Osteoblast (primary cell): Measurements from ENCODE around the gene PLCB2. TPM values are rescaled to one million over a fixed set of nuclear protein-coding genes. Genes with fewer than 3 reads are reported as not detected.
A peak's percentile ranks its signal among the peaks of the same experiment; 100 is the strongest.

Experiments
- DNase-seq: peaks from one replicate; pipeline ENCODE4 v3.0.0; 2011; ENCODE audit warnings: low spot score, mixed read lengths; ENCODE audit not compliant: insufficient read length; ENCODE audit errors: missing footprints
- H2AFZ ChIP-seq: 2 replicates; pipeline ENCODE4 v1.6.0; 2011; ENCODE audit warnings: mild to moderate bottlenecking, low read length
- H3K27ac ChIP-seq: 2 replicates; pipeline ENCODE4 v1.5.1; 2011; ENCODE audit warnings: mild to moderate bottlenecking, low read depth, low read length, moderate library complexity
- H3K27me3 ChIP-seq: 2 replicates; pipeline ENCODE4 v1.6.0; 2012; ENCODE audit warnings: mild to moderate bottlenecking, control low read depth, inconsistent platforms, low read length, moderate library complexity; ENCODE audit not compliant: insufficient read depth
- H3K36me3 ChIP-seq: 2 replicates; pipeline ENCODE4 v1.5.1; 2011; ENCODE audit warnings: mild to moderate bottlenecking, low read length, control low read depth, moderate library complexity; ENCODE audit not compliant: insufficient read depth
- H3K4me1 ChIP-seq: 2 replicates; pipeline ENCODE4 v1.5.1; 2011; ENCODE audit warnings: mild to moderate bottlenecking, low read length, control low read depth, moderate library complexity; ENCODE audit not compliant: insufficient read depth
- H3K4me2 ChIP-seq: 2 replicates; pipeline ENCODE4 v1.6.0; 2011; ENCODE audit warnings: mild to moderate bottlenecking, low read length; ENCODE audit not compliant: insufficient read depth
- H3K4me3 ChIP-seq: fragments of 200-600 bp; sonication (generic); 3 replicates; pipeline ENCODE4 v1.5.1; 2012; ENCODE audit warnings: mild to moderate bottlenecking, low read length, inconsistent platforms; ENCODE audit not compliant: insufficient read depth
- H3K79me2 ChIP-seq: 2 replicates; pipeline ENCODE4 v1.6.0; 2012; ENCODE audit warnings: mild to moderate bottlenecking, low read length, control low read depth, inconsistent platforms; ENCODE audit not compliant: insufficient read depth
- H3K9me3 ChIP-seq: 2 replicates; pipeline ENCODE4 v1.5.1; 2011; ENCODE audit warnings: low read depth, low read length, control low read depth
- H4K20me1 ChIP-seq: 2 replicates; pipeline ENCODE4 v1.6.0; 2012; ENCODE audit warnings: mild to moderate bottlenecking, low read length, control low read depth; ENCODE audit not compliant: insufficient read depth
- total RNA-seq: library from RNA; depleted of rRNA; stranded (reverse); fragments of >200 nt; gene quantifications from 2 replicates; pipeline ENCODE4 v1.2.3, GENCODE V29; 2012
- TF ChIP-seq, protein P1 (sequence below): IDR thresholded peaks from 2 replicates; pipeline ENCODE4 v1.5.1; 2011; ENCODE audit warnings: mild to moderate bottlenecking, low read depth, low read length, moderate library complexity; ENCODE audit errors: extremely low read depth

PLCB2 gene
- total RNA-seq, 1 donor, result under 0.01 TPM

DNA sequence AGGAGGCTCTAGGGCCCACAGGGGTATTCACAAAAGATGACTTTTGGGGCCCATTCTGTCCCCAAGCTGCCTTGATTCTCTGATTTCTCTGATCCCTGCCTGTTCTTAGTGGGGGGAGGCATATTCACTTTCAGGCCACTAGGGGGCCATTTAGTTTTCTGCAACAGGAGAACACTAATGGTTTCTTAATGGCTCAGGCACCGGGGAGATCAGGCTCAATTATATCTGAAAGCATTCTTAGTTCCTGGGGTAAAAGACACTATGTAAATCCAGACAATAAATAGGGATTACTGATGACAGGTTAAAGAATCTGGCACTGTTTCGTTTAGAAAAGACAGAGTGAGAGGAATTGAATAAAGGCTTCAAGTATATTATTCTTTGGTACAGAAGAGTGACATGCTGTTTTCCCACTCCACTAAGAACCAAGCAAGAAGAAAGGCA lies 13.2 kb upstream of the PLCB2 start:
- no peak overlapping the region for H3K27ac ChIP-seq
- no peak overlapping the region for H2AFZ ChIP-seq
- no peak overlapping the region for H3K4me3 ChIP-seq
- H3K9me3 ChIP-seq, result no peaks in the 10 kb centered on the region
- TF ChIP-seq, protein P1, sequence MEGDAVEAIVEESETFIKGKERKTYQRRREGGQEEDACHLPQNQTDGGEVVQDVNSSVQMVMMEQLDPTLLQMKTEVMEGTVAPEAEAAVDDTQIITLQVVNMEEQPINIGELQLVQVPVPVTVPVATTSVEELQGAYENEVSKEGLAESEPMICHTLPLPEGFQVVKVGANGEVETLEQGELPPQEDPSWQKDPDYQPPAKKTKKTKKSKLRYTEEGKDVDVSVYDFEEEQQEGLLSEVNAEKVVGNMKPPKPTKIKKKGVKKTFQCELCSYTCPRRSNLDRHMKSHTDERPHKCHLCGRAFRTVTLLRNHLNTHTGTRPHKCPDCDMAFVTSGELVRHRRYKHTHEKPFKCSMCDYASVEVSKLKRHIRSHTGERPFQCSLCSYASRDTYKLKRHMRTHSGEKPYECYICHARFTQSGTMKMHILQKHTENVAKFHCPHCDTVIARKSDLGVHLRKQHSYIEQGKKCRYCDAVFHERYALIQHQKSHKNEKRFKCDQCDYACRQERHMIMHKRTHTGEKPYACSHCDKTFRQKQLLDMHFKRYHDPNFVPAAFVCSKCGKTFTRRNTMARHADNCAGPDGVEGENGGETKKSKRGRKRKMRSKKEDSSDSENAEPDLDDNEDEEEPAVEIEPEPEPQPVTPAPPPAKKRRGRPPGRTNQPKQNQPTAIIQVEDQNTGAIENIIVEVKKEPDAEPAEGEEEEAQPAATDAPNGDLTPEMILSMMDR, result peak; percentile 91
- no peak overlapping the region for H3K4me2 ChIP-seq
- no peaks in the 10 kb centered on the region for H3K36me3 ChIP-seq
- H3K27me3 ChIP-seq, result no peaks in the 10 kb centered on the region
- peaks cover 8% of the 10 kb centered on the region for H4K20me1 ChIP-seq
- peak; percentile 95 for DNase-seq
- peaks cover 20% of the 10 kb centered on the region for H3K4me1 ChIP-seq
- H3K79me2 ChIP-seq, result peaks cover 17% of the 10 kb centered on the region

GRCh38 chr15:40320409-40320808 lies 12.7 kb upstream of the PLCB2 start:
- Histone ChIP-seq H4K20me1 (peaks cover 6% of the 10 kb centered on the region), H3K36me3 (no peaks in the 10 kb centered on the region), H3K27ac (no peak overlapping the region), H3K4me2 (no peak overlapping the region), H3K4me1 (peaks cover 14% of the 10 kb centered on the region), H3K9me3 (no peaks in the 10 kb centered on the region), H3K79me2 (peaks cover 12% of the 10 kb centered on the region), H3K4me3 (no peak overlapping the region), H3K27me3 (no peaks in the 10 kb centered on the region), H2AFZ (no peak overlapping the region)
- TF ChIP-seq, protein P1, result no peak
- DNase-seq, result no peak

DNA sequence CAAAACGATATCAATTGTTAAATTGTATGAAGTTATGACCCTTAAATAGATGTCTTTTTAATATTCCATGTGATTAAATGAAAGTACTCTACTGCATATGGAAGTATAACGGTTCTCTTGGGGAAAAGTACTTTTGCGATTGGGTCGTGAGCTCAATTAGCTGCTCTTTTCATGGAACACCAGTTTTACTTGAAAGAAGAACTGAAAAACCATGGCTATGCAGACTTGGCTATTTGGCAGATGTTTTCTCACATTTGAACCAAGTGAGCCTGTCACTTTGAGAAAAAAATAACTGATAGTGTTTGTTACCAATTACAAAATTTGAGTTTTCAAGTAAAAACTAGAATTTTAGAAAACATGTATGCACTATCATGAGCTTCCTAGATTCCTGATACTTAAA lies 9.8 kb upstream of the PLCB2 start:
- no peak overlapping the region for H3K27ac ChIP-seq
- H3K4me2 ChIP-seq, result no peak overlapping the region
- peaks cover 19% of the 10 kb centered on the region for H3K4me1 ChIP-seq
- H3K36me3 ChIP-seq, result no peaks in the 10 kb centered on the region
- no peaks in the 10 kb centered on the region for H3K79me2 ChIP-seq
- H3K4me3 ChIP-seq, result no peak overlapping the region
- no peaks in the 10 kb centered on the region for H3K27me3 ChIP-seq
- TF ChIP-seq, protein P1, result no peak
- DNase-seq, result no peak
- H4K20me1 ChIP-seq, result no peaks in the 10 kb centered on the region
- H3K9me3 ChIP-seq, result no peaks in the 10 kb centered on the region
- H2AFZ ChIP-seq, result no peak overlapping the region

DNA sequence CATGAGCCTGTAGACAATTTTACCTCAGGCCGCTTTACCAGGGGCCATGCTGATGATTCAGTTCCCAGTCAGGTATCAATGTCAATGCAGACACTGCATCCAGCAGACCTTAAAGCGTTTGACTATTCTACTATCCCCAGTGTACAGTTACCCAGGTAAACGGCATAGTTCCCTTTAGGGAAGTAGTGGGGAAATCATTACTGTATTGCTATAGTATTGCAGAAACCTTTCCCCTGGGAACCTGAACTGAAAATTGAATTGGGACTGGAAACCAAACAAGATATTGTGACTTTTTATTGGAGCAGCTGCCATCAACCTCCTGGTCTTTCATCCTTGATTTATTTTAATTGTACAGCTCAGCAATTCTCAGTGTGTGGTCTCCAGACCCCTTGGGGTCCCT lies 9.2 kb upstream of the PLCB2 start:
- H3K27me3 ChIP-seq, result peaks cover 1% of the 10 kb centered on the region
- H3K4me2 ChIP-seq, result no peak overlapping the region
- no peaks in the 10 kb centered on the region for H3K36me3 ChIP-seq
- H4K20me1 ChIP-seq, result no peaks in the 10 kb centered on the region
- H3K9me3 ChIP-seq, result no peaks in the 10 kb centered on the region
- H3K79me2 ChIP-seq, result no peaks in the 10 kb centered on the region
- TF ChIP-seq, protein P1, result no peak
- no peak overlapping the region for H3K27ac ChIP-seq
- no peak for DNase-seq
- H2AFZ ChIP-seq, result no peak overlapping the region
- no peak overlapping the region for H3K4me3 ChIP-seq
- H3K4me1 ChIP-seq, result peaks cover 17% of the 10 kb centered on the region
